Stimulated activated CD8-positive, alpha-beta memory T cell treated with anti-CD3 and anti-CD28 coated beads, Interleukin-2, amount 100 ng/mL, for 48 hours (primary cell): Measurements from ENCODE around the gene STK4.
A peak's percentile ranks its signal among the peaks of the same experiment; 100 is the strongest.

Experiments
- DNase-seq, 2 donors: peaks; one replicate each; pipeline ENCODE4 v3.0.0-alpha.2; 2020; ENCODE audit warnings: low read depth in 2 of 2

STK4 gene

GRCh38 chr20:45028424-45029136 lies 62.3 kb downstream of the STK4 start:
- no peak for DNase-seq

GRCh38 chr20:45029884-45030283 lies 63.6 kb downstream of the STK4 start:
- DNase-seq = no peak

GRCh38 chr20:45032276-45032675 lies 66.0 kb downstream of the STK4 start:
- no peak for DNase-seq

GRCh38 chr20:45032781-45033180 lies 66.5 kb downstream of the STK4 start:
- no peak for DNase-seq

- no peak for DNase-seq
Observed at GRCh38 chr20:45034436-45034835, 68.1 kb downstream of the STK4 start.

GRCh38 chr20:45036044-45036755 lies 69.9 kb downstream of the STK4 start:
- peak; percentile 23 to 53 for DNase-seq

- no peak for DNase-seq
Observed at GRCh38 chr20:45037050-45037449, 70.7 kb downstream of the STK4 start.

- DNase-seq = no peak
Observed at GRCh38 chr20:45037635-45038034, 71.3 kb downstream of the STK4 start.

- no peak for DNase-seq
Observed at GRCh38 chr20:45038745-45039474, 72.6 kb downstream of the STK4 start.

GRCh38 chr20:45039475-45039820 lies 73.1 kb downstream of the STK4 start:
- no peak for DNase-seq

- no peak for DNase-seq
Observed at GRCh38 chr20:45041464-45042337, 75.4 kb downstream of the STK4 start.

GRCh38 chr20:45042978-45043377 lies 76.7 kb downstream of the STK4 start:
- DNase-seq = no peak

- no peak for DNase-seq
Observed at GRCh38 chr20:45044084-45044573, 77.8 kb downstream of the STK4 start.

GRCh38 chr20:45044601-45045000 lies 78.3 kb downstream of the STK4 start:
- no peak for DNase-seq

GRCh38 chr20:45047581-45048119 lies 81.3 kb downstream of the STK4 start:
- DNase-seq = no peak

- no peak for DNase-seq
Observed at GRCh38 chr20:45049438-45049837, 83.1 kb downstream of the STK4 start.

GRCh38 chr20:45049904-45050471 lies 83.7 kb downstream of the STK4 start:
- no peak for DNase-seq

- no peak for DNase-seq
Observed at GRCh38 chr20:45051204-45052060, 85.1 kb downstream of the STK4 start.

GRCh38 chr20:45052698-45053429 lies 86.6 kb downstream of the STK4 start:
- DNase-seq = no peak
